ENCODE data around the gene TTLL10. TPM values are rescaled to one million over a fixed set of nuclear protein-coding genes. Genes with fewer than 3 reads are reported as not detected.

The TTLL10 gene
- total RNA-seq, 3 donors from 2014 or later: 0.32 to 4.4 (median 1.8) TPM

GRCh38 chr1:1181938-1182410, 8.3 kb downstream of the TTLL10 start:
- ATAC-seq (no peak), DNase-seq (peak in 2 of 3 donors; percentile 20 to 39)
- Histone ChIP-seq H3K36me3 (ENCODE audit: low read depth) (no peaks in the 10 kb centered on the region), H3K4me1 (ENCODE audit: low read depth) (no peaks in the 10 kb centered on the region), H3K4me3 (no peak overlapping the region), H3K9me3 (no peaks in the 10 kb centered on the region)
- TF ChIP-seq CTCF (IDR thresholded peaks at IDR 0.05): no peak
- intact Hi-C loops (cut with DNase I, micrococcal nuclease): no loop called here

GRCh38 chr1:1182491-1183220, 9.0 kb downstream of the TTLL10 start:
- intact Hi-C loops (cut with DNase I, micrococcal nuclease): no loop called here

DNA sequence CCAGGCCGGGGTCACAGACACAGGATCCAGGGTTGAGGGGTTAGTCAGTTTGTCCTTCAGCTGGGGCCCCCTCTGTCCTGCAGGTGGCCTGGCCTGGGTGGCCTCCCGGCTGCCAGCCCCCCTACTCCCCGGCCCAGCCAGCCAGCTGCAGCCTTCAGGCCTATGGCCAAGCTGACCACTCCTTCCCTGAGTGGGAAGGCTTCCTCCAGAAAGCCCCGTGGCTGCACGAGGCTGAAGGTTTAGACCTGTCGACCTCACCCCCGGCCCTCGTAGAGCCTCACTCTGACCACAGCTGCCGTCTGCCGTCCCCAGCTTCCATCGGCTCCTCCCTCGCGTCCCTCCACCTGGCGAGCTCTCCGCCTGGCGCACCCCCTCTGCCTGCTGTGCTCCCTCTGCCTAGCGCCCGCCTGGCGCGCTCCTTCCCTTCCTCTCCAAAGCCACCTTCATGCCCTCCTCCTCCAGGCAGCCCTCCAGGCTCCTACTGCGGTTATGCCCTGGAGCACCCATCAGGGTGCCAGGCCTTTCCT, 9.6 kb downstream of the TTLL10 start:
- Histone ChIP-seq H3K36me3 (ENCODE audit: low read depth) (no peaks in the 10 kb centered on the region), H3K9me3 (no peaks in the 10 kb centered on the region), H3K4me3 (no peak overlapping the region), H3K4me1 (ENCODE audit: low read depth) (no peaks in the 10 kb centered on the region)
- DNase-seq: peak in 2 of 3 donors; percentile 18 to 38
- ATAC-seq: no peak
- no peak for TF ChIP-seq CTCF (IDR thresholded peaks at IDR 0.05)
- intact Hi-C loops (cut with DNase I, micrococcal nuclease): no loop called here

More at GRCh38 chr1:1182491-1183220, 9.0 kb downstream of the TTLL10 start:
- no peaks in the 10 kb centered on the region for H3K9me3 ChIP-seq
- no peak for TF ChIP-seq CTCF (IDR thresholded peaks at IDR 0.05)
- no peak overlapping the region for H3K4me3 ChIP-seq
- no peaks in the 10 kb centered on the region for H3K4me1 ChIP-seq (ENCODE audit: low read depth)
- ATAC-seq (no peak), DNase-seq (peak in 2 of 3 donors; percentile 23 to 38)
- H3K36me3 ChIP-seq (ENCODE audit: low read depth): no peaks in the 10 kb centered on the region

- Histone ChIP-seq H3K4me1 (ENCODE audit: low read depth) (no peaks in the 10 kb centered on the region), H3K36me3 (ENCODE audit: low read depth) (no peaks in the 10 kb centered on the region), H3K4me3 (no peak overlapping the region), H3K9me3 (no peaks in the 10 kb centered on the region)
- intact Hi-C loops (cut with DNase I, micrococcal nuclease): no loop called here
- no peak for TF ChIP-seq CTCF (IDR thresholded peaks at IDR 0.05)
- peak in 1 of 3 donors; percentile 17 for DNase-seq
- no peak for ATAC-seq
Observed at GRCh38 chr1:1183833-1184775, 10.4 kb downstream of the TTLL10 start.

- ATAC-seq: no peak
- Histone ChIP-seq H3K4me3 (no peak overlapping the region), H3K9me3 (no peaks in the 10 kb centered on the region), H3K4me1 (ENCODE audit: low read depth) (no peaks in the 10 kb centered on the region), H3K36me3 (ENCODE audit: low read depth) (no peaks in the 10 kb centered on the region)
- intact Hi-C loops (cut with DNase I, micrococcal nuclease): no loop called here
- DNase-seq: peak in 2 of 3 donors; percentile 20 to 48
- no peak for TF ChIP-seq CTCF (IDR thresholded peaks at IDR 0.05)
Observed at GRCh38 chr1:1185101-1185765, 11.6 kb downstream of the TTLL10 start.

Measured in mucosa of descending colon (tissue), 3 donors.